OCI-LY7 (cell line): ENCODE measurements around the gene RPLP2. TPM values are rescaled to one million over a fixed set of nuclear protein-coding genes. Genes with fewer than 3 reads are reported as not detected.

Source experiments
- BruUV-seq: library from RNA; stranded (reverse); fragments of 400-500 nt; replicated peaks from 2 replicates; lab custom pipeline; 2021; lab: Mats Ljungman, UMichigan
- CTCF ChIA-PET: fragments of 300-600 bp; sonication (Branson Sonifier 250); formaldehyde crosslinking; loops from one replicate; lab custom pipeline; 2022; ENCODE audit warnings: antibody characterized with exemption; ENCODE audit not compliant: unreplicated experiment; lab: Charles Lee
- POLR2A ChIA-PET: fragments of 300-600 bp; sonication (Branson Sonifier 250); formaldehyde crosslinking; loops from one replicate; lab custom pipeline; 2022; ENCODE audit warnings: antibody characterized with exemption; lab: Charles Lee
- DNase-seq: peaks from one replicate; pipeline ENCODE4 v3.0.0-alpha.2; 2015; ENCODE audit warnings: low spot score
- H2AFZ ChIP-seq: fragments of 200-600 bp; sonication (generic), shearing (Covaris generic); 2 replicates; pipeline ENCODE4 v1.6.1; 2014; ENCODE audit warnings: mild to moderate bottlenecking, antibody characterized with exemption, low read length, moderate library complexity
- H3K27ac ChIP-seq: fragments of 200-600 bp; sonication (generic); 2 replicates; pipeline ENCODE4 v1.5.1; 2014; ENCODE audit warnings: mixed run types, low read depth, mild to moderate bottlenecking, moderate library complexity, low read length, inconsistent platforms; ENCODE audit not compliant: poor library complexity, severe bottlenecking
- H3K36me3 ChIP-seq: fragments of 200-600 bp; sonication (generic); 2 replicates; pipeline ENCODE4 v1.6.1; 2014; ENCODE audit warnings: mild to moderate bottlenecking, antibody characterized with exemption, low read length, moderate library complexity, mixed read lengths; ENCODE audit not compliant: insufficient read depth
- H3K4me1 ChIP-seq: fragments of 200-600 bp; sonication (generic); 2 replicates; pipeline ENCODE4 v1.5.1; 2014; ENCODE audit warnings: mild to moderate bottlenecking, low read length; ENCODE audit not compliant: insufficient read depth, poor library complexity, severe bottlenecking
- H3K4me2 ChIP-seq: fragments of 200-600 bp; sonication (generic); 2 replicates; pipeline ENCODE4 v1.6.1; 2014; ENCODE audit warnings: mild to moderate bottlenecking, low read length
- H3K4me3 ChIP-seq: fragments of 200-600 bp; sonication (generic); 2 replicates; pipeline ENCODE4 v1.5.1; 2014; ENCODE audit warnings: mild to moderate bottlenecking, low read depth, low read length; ENCODE audit not compliant: poor library complexity, severe bottlenecking
- H3K79me2 ChIP-seq: fragments of 200-600 bp; sonication (generic); 2 replicates; pipeline ENCODE4 v1.6.1; 2016; ENCODE audit warnings: low read depth, mild to moderate bottlenecking, low read length, moderate library complexity, mixed read lengths; ENCODE audit not compliant: insufficient read depth
- H3K9me2 ChIP-seq: fragments of 200-600 bp; sonication (generic); 2 replicates; pipeline ENCODE4 v1.6.1; 2016; ENCODE audit warnings: mild to moderate bottlenecking, low read length, mixed read lengths; ENCODE audit not compliant: insufficient read depth
- H3K9me3 ChIP-seq: fragments of 200-600 bp; sonication (generic); 2 replicates; pipeline ENCODE4 v1.6.1; 2014; ENCODE audit warnings: mild to moderate bottlenecking, mixed run types, low read length, mixed read lengths
- H4K20me1 ChIP-seq: fragments of 200-600 bp; sonication (generic); 2 replicates; pipeline ENCODE4 v1.6.1; 2014; ENCODE audit warnings: mild to moderate bottlenecking, antibody characterized with exemption, low read length, moderate library complexity, mixed read lengths; ENCODE audit not compliant: insufficient read depth
- CTCF ChIP-seq: fragments of 200-600 bp; sonication (generic); conservative IDR thresholded peaks from 2 replicates; pipeline ENCODE4 v1.5.1; 2014; ENCODE audit warnings: mild to moderate bottlenecking, antibody characterized with exemption, low read length, moderate library complexity, mixed read lengths
- EZH2phosphoT487 ChIP-seq: fragments of 200-600 bp; sonication (generic); IDR thresholded peaks from 2 replicates; pipeline ENCODE4 v1.6.1; 2018; ENCODE audit warnings: low read depth, borderline replicate concordance, mild to moderate bottlenecking, mixed run types, antibody characterized with exemption, low read length, moderate library complexity, mixed read lengths
- intact Hi-C: fragments of 100-400 bp; cut with micrococcal nuclease; formaldehyde crosslinking; loops from one replicate; pipeline ENCODE4 v1.10.0; 2022; ENCODE audit not compliant: unreplicated experiment
- total RNA-seq, 2 experiments: library from RNA; depleted of rRNA in 1 of 2; stranded (reverse); fragments of >200 nt in 1 of 2; shearing (Covaris generic) in 1 of 2; gene quantifications; 2 replicates each; pipeline ENCODE4 v1.2.3, GENCODE V29; 2014 to 2022

The RPLP2 gene
- total RNA-seq, 2 experiments from 2014 or later: 1,564 to 3,147 TPM

GRCh38 chr11:855796-856195 is 46.0 kb downstream of the RPLP2 start:
- no TSS peak for BruUV-seq
- no peaks in the 10 kb centered on the region for H3K79me2 ChIP-seq
- TF ChIP-seq EZH2phosphoT487 (no peak), CTCF (no peak)
- POLR2A ChIA-PET: no interaction called here
- no peaks in the 10 kb centered on the region for H3K36me3 ChIP-seq
- H3K4me3 ChIP-seq: no peak overlapping the region
- no peaks in the 10 kb centered on the region for H4K20me1 ChIP-seq
- peaks cover 5% of the 10 kb centered on the region for H3K4me1 ChIP-seq
- no peak overlapping the region for H3K27ac ChIP-seq
- DNase-seq: no peak
- no peak overlapping the region for H3K4me2 ChIP-seq
- H2AFZ ChIP-seq: no peak overlapping the region
- intact Hi-C loops: no loop called here
- CTCF ChIA-PET: interaction anchor here (0.9 kb wide), 1 partner anchor 11 kb away, joined by 3 read pairs; no protein-coding TSS in a partner anchor
- H3K9me2 ChIP-seq: no peaks in the 10 kb centered on the region
- no peaks in the 10 kb centered on the region for H3K9me3 ChIP-seq

- intact Hi-C loops: no loop called here
- BruUV-seq: no TSS peak
- no peak overlapping the region for H3K4me2 ChIP-seq
- H3K27ac ChIP-seq: no peak overlapping the region
- TF ChIP-seq CTCF (no peak), EZH2phosphoT487 (no peak)
- DNase-seq: no peak
- no peaks in the 10 kb centered on the region for H3K9me2 ChIP-seq
- ChIA-PET CTCF (interaction anchor here (0.9 kb wide), 1 partner anchor 11 kb away, joined by 3 read pairs; no protein-coding TSS in a partner anchor), POLR2A (no interaction called here)
- no peaks in the 10 kb centered on the region for H3K79me2 ChIP-seq
- H3K36me3 ChIP-seq: no peaks in the 10 kb centered on the region
- H2AFZ ChIP-seq: no peak overlapping the region
- no peaks in the 10 kb centered on the region for H4K20me1 ChIP-seq
- H3K9me3 ChIP-seq: no peaks in the 10 kb centered on the region
- no peak overlapping the region for H3K4me3 ChIP-seq
- peaks cover 5% of the 10 kb centered on the region for H3K4me1 ChIP-seq
Observed at GRCh38 chr11:856397-856796, 46.6 kb downstream of the RPLP2 start.

- TF ChIP-seq EZH2phosphoT487 (no peak), CTCF (no peak)
- Histone ChIP-seq H3K4me2 (no peak overlapping the region), H3K9me3 (no peaks in the 10 kb centered on the region), H3K4me3 (no peak overlapping the region), H3K36me3 (no peaks in the 10 kb centered on the region), H3K4me1 (peaks cover 5% of the 10 kb centered on the region), H3K27ac (no peak overlapping the region), H4K20me1 (no peaks in the 10 kb centered on the region), H3K79me2 (no peaks in the 10 kb centered on the region), H3K9me2 (no peaks in the 10 kb centered on the region), H2AFZ (no peak overlapping the region)
- no peak for DNase-seq
- intact Hi-C loops: no loop called here
- ChIA-PET CTCF (no interaction called here), POLR2A (interaction anchor here (0.6 kb wide), 1 partner anchor 9 kb away, joined by 3 read pairs; no protein-coding TSS in a partner anchor)
- no TSS peak for BruUV-seq
Observed at GRCh38 chr11:858053-858761, 48.4 kb downstream of the RPLP2 start.
